Fibroblast of lung (primary cell): Measurements from ENCODE around the gene HRH1. TPM values are rescaled to one million over a fixed set of nuclear protein-coding genes. Genes with fewer than 3 reads are reported as not detected.

Source experiments
- DNase-seq, 2 donors: peaks; one replicate each; pipeline versions ENCODE4 v3.0.0 to v3.0.0-alpha.2; 2010; ENCODE audit warnings: low read depth in 2 of 2
- H2AFZ ChIP-seq: 2 replicates; pipeline ENCODE4 v1.5.1; 2012; ENCODE audit warnings: low read length, control low read depth, inconsistent platforms
- H3K27ac ChIP-seq: 2 replicates; pipeline ENCODE4 v1.5.1; 2011; ENCODE audit warnings: low read length, control low read depth; ENCODE audit not compliant: insufficient read depth
- H3K27me3 ChIP-seq: 2 replicates; pipeline ENCODE4 v1.5.1; 2011; ENCODE audit warnings: mild to moderate bottlenecking, low read length; ENCODE audit not compliant: control insufficient read depth, insufficient read depth
- H3K36me3 ChIP-seq: 2 replicates; pipeline ENCODE4 v1.5.1; 2011; ENCODE audit warnings: low read length; ENCODE audit not compliant: control insufficient read depth, insufficient read depth
- H3K4me1 ChIP-seq: 2 replicates; pipeline ENCODE4 v1.5.1; 2011; ENCODE audit warnings: low read length; ENCODE audit not compliant: control insufficient read depth, insufficient read depth; ENCODE audit errors: extremely low read depth
- H3K4me2 ChIP-seq: 2 replicates; pipeline ENCODE4 v1.5.1; 2011; ENCODE audit warnings: low read length, control low read depth; ENCODE audit not compliant: insufficient read depth; ENCODE audit errors: extremely low read depth
- H3K4me3 ChIP-seq, 4 experiments: fragments of 200-600 bp in 1 of 4; sonication (generic) in 1 of 4; replicated peaks in 1 of 4; 2 replicates each; pipeline ENCODE4 v1.5.1; 2011 to 2016; ENCODE audit warnings: low read length in 4 of 4, low read depth in 3 of 4, mild to moderate bottlenecking in 3 of 4, control low read depth in 2 of 4, inconsistent platforms in 1 of 4, mixed read lengths in 1 of 4; ENCODE audit not compliant: insufficient read depth in 1 of 4; ENCODE audit errors: control extremely low read depth in 1 of 4
- H3K79me2 ChIP-seq: 2 replicates; pipeline ENCODE4 v1.5.1; 2012; ENCODE audit warnings: mild to moderate bottlenecking, low read length, inconsistent platforms; ENCODE audit not compliant: control insufficient read depth, insufficient read depth
- H3K9ac ChIP-seq: 2 replicates; pipeline ENCODE4 v1.5.1; 2011; ENCODE audit warnings: mild to moderate bottlenecking, low read length, control low read depth; ENCODE audit not compliant: insufficient read depth
- H3K9me3 ChIP-seq: 2 replicates; pipeline ENCODE4 v1.5.1; 2012; ENCODE audit warnings: low read depth, low read length; ENCODE audit not compliant: control insufficient read depth, insufficient read depth
- H4K20me1 ChIP-seq: 2 replicates; pipeline ENCODE4 v1.5.1; 2011; ENCODE audit warnings: low read length; ENCODE audit not compliant: control insufficient read depth, insufficient read depth; ENCODE audit errors: extremely low read depth
- CTCF ChIP-seq, 2 donors: IDR thresholded peaks in 1 of 2; conservative IDR thresholded peaks in 1 of 2; 1 replicate in 1 of 2; 2 replicates in 1 of 2; pipeline ENCODE4 v1.5.1; 2011 to 2012; ENCODE audit warnings: low read length in 2 of 2, control low read depth in 1 of 2, inconsistent platforms in 1 of 2, low read depth in 1 of 2, mild to moderate bottlenecking in 1 of 2
- EZH2 ChIP-seq: IDR thresholded peaks from 2 replicates; pipeline ENCODE4 v1.5.1; 2012; ENCODE audit warnings: low read length, control low read depth, mild to moderate bottlenecking; ENCODE audit errors: missing control alignments
- polyA plus RNA-seq, 2 donors: library from polyadenylated mRNA; depleted of rRNA in 1 of 2; stranded (reverse) in 1 of 2; unstranded in 1 of 2; fragments of >200 nt; gene quantifications; 2 replicates each; pipeline ENCODE4 v1.2.1, GENCODE V29; 2011 to 2012; ENCODE audit warnings: missing spikeins in 1 of 2
- total RNA-seq: library from RNA; depleted of rRNA; stranded (reverse); fragments of >200 nt; gene quantifications from 2 replicates; pipeline ENCODE4 v1.2.1, GENCODE V29; 2014

The HRH1 gene
- total and polyA plus RNA-seq, 2 donors (not counting 1 experiment from before 2014, with no cell fraction given), result 12.6 to 30.6 TPM

GRCh38 chr3:11287404-11287803, 133.1 kb downstream of the HRH1 start:
- H3K4me2 ChIP-seq, result no peak overlapping the region
- H3K27me3 ChIP-seq, result no peaks in the 10 kb centered on the region
- no peaks in the 10 kb centered on the region for H4K20me1 ChIP-seq
- H3K4me1 ChIP-seq, result peaks cover 34% of the 10 kb centered on the region
- no peak for TF ChIP-seq EZH2
- no peak for TF ChIP-seq CTCF (conservative IDR thresholded peaks at IDR 0.05 in 1 of 2, IDR thresholded peaks at IDR 0.05 in 1 of 2; ENCODE audit: low read depth in 1 of 2, low read length in 2 of 2)
- no peak overlapping the region for H2AFZ ChIP-seq
- no peaks in the 10 kb centered on the region for H3K36me3 ChIP-seq
- peak overlapping the region; percentile 72 for H3K27ac ChIP-seq
- no peak overlapping the region for H3K9ac ChIP-seq
- H3K79me2 ChIP-seq, result peaks cover 39% of the 10 kb centered on the region
- no peak overlapping the region for H3K4me3 ChIP-seq
- no peak for DNase-seq
- no peaks in the 10 kb centered on the region for H3K9me3 ChIP-seq

GRCh38 chr3:11288021-11288491, 133.8 kb downstream of the HRH1 start:
- Histone ChIP-seq H3K9ac (no peak overlapping the region), H4K20me1 (no peaks in the 10 kb centered on the region), H3K27me3 (no peaks in the 10 kb centered on the region), H2AFZ (no peak overlapping the region), H3K36me3 (no peaks in the 10 kb centered on the region), H3K27ac (peak overlapping the region; percentile 72), H3K4me3 (no peak overlapping the region), H3K9me3 (no peaks in the 10 kb centered on the region), H3K79me2 (peaks cover 39% of the 10 kb centered on the region), H3K4me2 (peak overlapping the region; percentile 53), H3K4me1 (peaks cover 32% of the 10 kb centered on the region)
- peak in 1 of 2 donors; percentile 72 for DNase-seq
- TF ChIP-seq EZH2 (no peak), CTCF (conservative IDR thresholded peaks at IDR 0.05 in 1 of 2, IDR thresholded peaks at IDR 0.05 in 1 of 2; ENCODE audit: low read depth in 1 of 2, low read length in 2 of 2) (no peak)

- Histone ChIP-seq H2AFZ (no peak overlapping the region), H3K4me2 (peak overlapping the region; percentile 53), H3K27me3 (no peaks in the 10 kb centered on the region), H3K27ac (peak overlapping the region; percentile 72), H4K20me1 (no peaks in the 10 kb centered on the region), H3K9me3 (no peaks in the 10 kb centered on the region), H3K79me2 (peaks cover 35% of the 10 kb centered on the region), H3K4me1 (peaks cover 30% of the 10 kb centered on the region), H3K36me3 (no peaks in the 10 kb centered on the region), H3K9ac (no peak overlapping the region), H3K4me3 (peak overlapping the region in 3 of 4 experiments; percentile 17 to 31 (median 21))
- TF ChIP-seq EZH2 (no peak), CTCF (conservative IDR thresholded peaks at IDR 0.05 in 1 of 2, IDR thresholded peaks at IDR 0.05 in 1 of 2; ENCODE audit: low read depth in 1 of 2, low read length in 2 of 2) (no peak)
- peak; percentile 94 to 95 for DNase-seq
Measured at GRCh38 chr3:11288786-11289637, 134.7 kb downstream of the HRH1 start.
